ENCODE data around the gene PFKFB1.

The PFKFB1 gene

GRCh38 chrX:54964766-54965497 is 29.1 kb downstream of the PFKFB1 start:
- H3K4me1 Mint-ChIP-seq = no peaks in the 10 kb centered on the region
- DNase-seq = no peak
- H3K27ac Mint-ChIP-seq = no peak overlapping the region
- no peak overlapping the region for H3K4me3 Mint-ChIP-seq
- no peaks in the 10 kb centered on the region for H3K36me3 Mint-ChIP-seq
- H3K9me3 Mint-ChIP-seq = peaks cover 0 to 4% of the 10 kb centered on the region in 2 donors
- peaks cover 6 to 10% of the 10 kb centered on the region in 2 donors for H3K27me3 Mint-ChIP-seq
- no peak for ATAC-seq (replicated peaks)

- no peak overlapping the region for H3K27ac Mint-ChIP-seq
- ATAC-seq (replicated peaks) = no peak
- no peaks in the 10 kb centered on the region for H3K36me3 Mint-ChIP-seq
- H3K4me3 Mint-ChIP-seq = no peak overlapping the region
- peaks cover 6 to 10% of the 10 kb centered on the region in 2 donors for H3K27me3 Mint-ChIP-seq
- no peaks in the 10 kb centered on the region for H3K4me1 Mint-ChIP-seq
- no peaks in the 10 kb centered on the region for H3K9me3 Mint-ChIP-seq
- no peak for DNase-seq
These were observed 32.2 kb downstream of the PFKFB1 start for GRCh38 chrX:54961750-54962149.

GRCh38 chrX:54950730-54951375 is 43.1 kb downstream of the PFKFB1 start:
- no peaks in the 10 kb centered on the region for H3K9me3 Mint-ChIP-seq
- H3K4me3 Mint-ChIP-seq = no peak overlapping the region
- no peaks in the 10 kb centered on the region for H3K36me3 Mint-ChIP-seq
- H3K27ac Mint-ChIP-seq = no peak overlapping the region
- no peaks in the 10 kb centered on the region for H3K4me1 Mint-ChIP-seq
- H3K27me3 Mint-ChIP-seq = peaks cover 0 to 6% of the 10 kb centered on the region in 2 donors
- ATAC-seq (replicated peaks) (no peak), DNase-seq (no peak)

- DNase-seq (no peak), ATAC-seq (replicated peaks) (no peak)
- H3K36me3 Mint-ChIP-seq = no peaks in the 10 kb centered on the region
- H3K4me3 Mint-ChIP-seq = no peak overlapping the region
- H3K9me3 Mint-ChIP-seq = no peaks in the 10 kb centered on the region
- H3K4me1 Mint-ChIP-seq = no peaks in the 10 kb centered on the region
- H3K27me3 Mint-ChIP-seq = peaks cover 0 to 6% of the 10 kb centered on the region in 2 donors
- H3K27ac Mint-ChIP-seq = no peak overlapping the region
These were observed 48.8 kb downstream of the PFKFB1 start for GRCh38 chrX:54945224-54945623.

- no peaks in the 10 kb centered on the region for H3K9me3 Mint-ChIP-seq
- no peaks in the 10 kb centered on the region for H3K36me3 Mint-ChIP-seq
These were observed 49.2 kb downstream of the PFKFB1 start for GRCh38 chrX:54944816-54945215.

GRCh38 chrX:54937416-54937815 is 56.6 kb downstream of the PFKFB1 start:
- Mint-ChIP-seq H3K27me3 (no peaks in the 10 kb centered on the region), H3K4me3 (no peak overlapping the region), H3K9me3 (no peaks in the 10 kb centered on the region), H3K36me3 (peaks cover 0 to 4% of the 10 kb centered on the region in 2 donors), H3K27ac (no peak overlapping the region), H3K4me1 (no peaks in the 10 kb centered on the region)
- DNase-seq (no peak), ATAC-seq (replicated peaks) (no peak)

More at GRCh38 chrX:54944816-54945215, 49.2 kb downstream of the PFKFB1 start:
- Mint-ChIP-seq H3K27me3 (peaks cover 0 to 6% of the 10 kb centered on the region in 2 donors), H3K4me3 (no peak overlapping the region), H3K4me1 (no peaks in the 10 kb centered on the region), H3K27ac (no peak overlapping the region)
- DNase-seq = no peak
- no peak for ATAC-seq (replicated peaks)

- Mint-ChIP-seq H3K4me3 (no peak overlapping the region), H3K9me3 (no peaks in the 10 kb centered on the region), H3K36me3 (peaks cover 0 to 4% of the 10 kb centered on the region in 2 donors)
These were observed 58.7 kb downstream of the PFKFB1 start for GRCh38 chrX:54935306-54935705.

GRCh38 chrX:54934890-54935289 is 59.1 kb downstream of the PFKFB1 start:
- DNase-seq (no peak), ATAC-seq (replicated peaks) (no peak)
- H3K27ac Mint-ChIP-seq = no peak overlapping the region
- no peaks in the 10 kb centered on the region for H3K4me1 Mint-ChIP-seq
- H3K27me3 Mint-ChIP-seq = no peaks in the 10 kb centered on the region
- H3K36me3 Mint-ChIP-seq = peaks cover 0 to 4% of the 10 kb centered on the region in 2 donors
- no peaks in the 10 kb centered on the region for H3K9me3 Mint-ChIP-seq
- H3K4me3 Mint-ChIP-seq = no peak overlapping the region

More at GRCh38 chrX:54935306-54935705, 58.7 kb downstream of the PFKFB1 start:
- H3K27ac Mint-ChIP-seq = no peak overlapping the region
- ATAC-seq (replicated peaks) (no peak), DNase-seq (no peak)
- no peaks in the 10 kb centered on the region for H3K4me1 Mint-ChIP-seq
- H3K27me3 Mint-ChIP-seq = no peaks in the 10 kb centered on the region

- H3K27ac Mint-ChIP-seq = no peak overlapping the region
- H3K9me3 Mint-ChIP-seq = no peaks in the 10 kb centered on the region
- H3K27me3 Mint-ChIP-seq = no peaks in the 10 kb centered on the region
- H3K4me1 Mint-ChIP-seq = no peaks in the 10 kb centered on the region
- DNase-seq = no peak
- no peak for ATAC-seq (replicated peaks)
- no peak overlapping the region for H3K4me3 Mint-ChIP-seq
- H3K36me3 Mint-ChIP-seq = peaks cover 0 to 2% of the 10 kb centered on the region in 2 donors
These were observed 59.9 kb downstream of the PFKFB1 start for GRCh38 chrX:54934058-54934457.

GRCh38 chrX:54933150-54933826 is 60.7 kb downstream of the PFKFB1 start:
- Mint-ChIP-seq H3K4me1 (no peaks in the 10 kb centered on the region), H3K9me3 (peaks cover 0 to 1% of the 10 kb centered on the region in 2 donors), H3K4me3 (no peak overlapping the region), H3K36me3 (peaks cover 0 to 2% of the 10 kb centered on the region in 2 donors), H3K27me3 (no peaks in the 10 kb centered on the region), H3K27ac (no peak overlapping the region)
- DNase-seq (no peak), ATAC-seq (replicated peaks) (no peak)

GRCh38 chrX:54931107-54931506 is 62.9 kb downstream of the PFKFB1 start:
- no peaks in the 10 kb centered on the region for H3K27me3 Mint-ChIP-seq
- peaks cover 0 to 2% of the 10 kb centered on the region in 2 donors for H3K36me3 Mint-ChIP-seq
- H3K27ac Mint-ChIP-seq = no peak overlapping the region
- no peak overlapping the region for H3K4me3 Mint-ChIP-seq
- peaks cover 0 to 1% of the 10 kb centered on the region in 2 donors for H3K9me3 Mint-ChIP-seq
- DNase-seq = no peak
- H3K4me1 Mint-ChIP-seq = no peaks in the 10 kb centered on the region
- ATAC-seq (replicated peaks) = no peak

GRCh38 chrX:54930291-54931049 is 63.5 kb downstream of the PFKFB1 start:
- ATAC-seq (replicated peaks) (no peak), DNase-seq (no peak)
- no peaks in the 10 kb centered on the region for H3K27me3 Mint-ChIP-seq
- peaks cover 0 to 1% of the 10 kb centered on the region in 2 donors for H3K9me3 Mint-ChIP-seq
- no peaks in the 10 kb centered on the region for H3K4me1 Mint-ChIP-seq
- peaks cover 0 to 1% of the 10 kb centered on the region in 2 donors for H3K36me3 Mint-ChIP-seq
- no peak overlapping the region for H3K4me3 Mint-ChIP-seq
- H3K27ac Mint-ChIP-seq = no peak overlapping the region

GRCh38 chrX:54928876-54929275 is 65.1 kb downstream of the PFKFB1 start:
- ATAC-seq (replicated peaks) (no peak), DNase-seq (no peak)
- H3K4me1 Mint-ChIP-seq = no peaks in the 10 kb centered on the region
- no peak overlapping the region for H3K27ac Mint-ChIP-seq
- peaks cover 0 to 1% of the 10 kb centered on the region in 2 donors for H3K36me3 Mint-ChIP-seq
- peaks cover 0 to 1% of the 10 kb centered on the region in 2 donors for H3K9me3 Mint-ChIP-seq
- no peaks in the 10 kb centered on the region for H3K27me3 Mint-ChIP-seq
- no peak overlapping the region for H3K4me3 Mint-ChIP-seq

GRCh38 chrX:54926978-54927377 is 67.0 kb downstream of the PFKFB1 start:
- Mint-ChIP-seq H3K27me3 (no peaks in the 10 kb centered on the region), H3K27ac (no peak overlapping the region), H3K9me3 (peaks cover 0 to 1% of the 10 kb centered on the region in 2 donors), H3K4me3 (no peak overlapping the region), H3K36me3 (peaks cover 0 to 1% of the 10 kb centered on the region in 2 donors), H3K4me1 (peaks cover 2 to 6% of the 10 kb centered on the region in 2 donors)
- no peak for DNase-seq
- peak in 1 of 2 donors; percentile 25 for ATAC-seq (replicated peaks)
